NCI-H187 treated with DMSO at 0.1 percent for 48 hours (cell line): ENCODE results near the gene ZBTB16.
"Not testable (repeated sequence)": the region's sequence is repeated elsewhere in the genome, so short reads cannot be mapped to it uniquely, and the experiment has no call there.

Source experiments
- DNase-seq: peaks from one replicate; lab custom pipeline; 2025; lab: John Stamatoyannopoulos, UW

ZBTB16 gene

GRCh38 chr11:114044042-114044871 is 15.3 kb upstream of the ZBTB16 start:
- DNase-seq: no peak

- DNase-seq: no peak
Observed at GRCh38 chr11:114047327-114047726, 12.2 kb upstream of the ZBTB16 start.

GRCh38 chr11:114049050-114049449 is 10.5 kb upstream of the ZBTB16 start:
- no peak for DNase-seq

- not testable (repeated sequence) for DNase-seq
Observed at GRCh38 chr11:114049766-114050165, 9.7 kb upstream of the ZBTB16 start.

DNA sequence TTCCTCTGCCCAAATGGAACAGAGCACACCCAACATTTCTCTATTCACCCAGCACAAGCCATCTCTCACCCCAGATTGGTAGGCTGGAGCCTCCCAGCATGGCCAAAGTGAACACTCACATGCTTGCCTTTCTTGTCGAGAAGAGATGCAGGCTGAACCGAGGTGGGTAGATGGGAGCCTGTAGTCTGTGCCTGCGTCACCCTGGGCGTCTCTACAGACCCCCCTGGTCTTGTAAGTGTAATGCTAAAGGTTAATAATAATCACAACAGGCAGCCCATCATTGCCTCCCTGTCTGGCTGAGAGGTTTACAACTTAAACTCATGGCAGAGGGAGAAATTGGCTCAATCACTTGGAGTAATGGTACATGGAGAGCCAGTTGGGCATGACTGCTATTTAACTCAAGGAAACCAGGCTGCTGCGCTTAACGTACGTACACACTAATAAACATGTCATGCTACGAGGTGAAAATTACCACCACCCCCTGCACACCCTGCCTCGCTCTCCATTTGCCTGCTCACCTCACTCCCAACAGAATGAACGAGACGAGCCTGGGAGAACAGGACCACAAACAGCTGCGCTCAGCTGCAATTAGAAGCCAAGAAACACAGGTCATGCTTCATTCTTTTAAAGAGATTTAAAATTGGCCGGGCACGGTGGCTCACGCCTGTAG is 9.1 kb upstream of the ZBTB16 start:
- no peak for DNase-seq

DNA sequence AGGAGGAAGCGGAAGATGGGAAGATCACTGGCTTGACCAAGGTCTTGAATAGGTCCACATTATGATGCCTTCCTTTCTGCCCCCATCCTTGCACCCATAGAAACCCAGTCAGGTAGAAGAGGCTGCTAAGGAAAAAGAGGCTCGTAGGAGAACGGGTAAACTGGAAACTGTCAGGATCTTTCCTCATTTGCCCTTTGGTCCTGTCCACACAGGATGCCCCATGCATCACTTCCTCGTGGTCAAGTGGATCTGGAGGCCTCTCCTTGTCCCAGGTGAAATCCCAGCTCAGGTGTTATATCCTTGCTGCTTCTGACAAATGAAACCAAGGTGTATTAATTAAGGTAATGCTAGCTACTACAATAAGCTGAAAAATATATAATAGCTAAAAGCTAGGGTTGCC is 8.0 kb upstream of the ZBTB16 start:
- no peak for DNase-seq

DNA sequence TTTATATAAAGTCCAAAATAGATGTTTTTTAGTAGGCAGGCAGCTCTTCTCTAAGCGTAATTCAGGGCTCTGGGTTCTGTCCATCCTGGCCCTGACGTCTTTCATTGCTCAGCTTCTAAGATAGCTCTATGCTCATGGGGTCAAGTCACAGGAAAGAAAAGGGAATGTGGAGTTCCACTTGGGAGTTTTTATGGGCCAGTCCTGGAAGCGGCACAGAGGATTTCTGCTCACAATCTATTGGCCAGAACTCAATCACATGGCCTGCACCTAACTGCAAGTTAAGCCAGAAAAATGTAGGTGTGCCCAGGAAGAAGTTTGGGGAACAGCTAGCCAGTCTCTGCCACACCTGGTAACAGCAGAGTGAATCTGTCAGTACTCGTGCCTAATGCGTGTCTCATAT is 7.4 kb upstream of the ZBTB16 start:
- no peak for DNase-seq

GRCh38 chr11:114053406-114053805 is 6.1 kb upstream of the ZBTB16 start:
- DNase-seq: no peak

- no peak for DNase-seq
Observed at GRCh38 chr11:114054806-114055205, 4.7 kb upstream of the ZBTB16 start.

DNA sequence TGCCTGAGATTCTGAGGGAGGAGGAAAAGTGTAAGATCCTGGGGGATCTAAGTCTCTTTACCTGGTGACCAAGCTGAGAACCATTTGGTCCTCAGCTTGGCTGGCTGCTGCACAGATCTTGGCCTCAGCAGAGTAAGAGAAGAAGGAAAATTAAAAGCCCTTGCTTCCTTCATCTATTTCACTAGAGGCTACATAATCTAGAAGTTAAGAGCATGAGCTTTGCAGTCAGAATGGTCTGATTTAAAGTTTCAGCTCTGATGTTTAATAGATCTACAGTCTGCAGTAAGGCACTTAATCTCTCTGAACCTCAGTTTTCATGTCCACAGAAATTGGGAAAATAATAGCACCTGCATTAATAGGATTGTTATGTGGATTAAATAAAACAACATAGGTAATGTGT is 3.1 kb upstream of the ZBTB16 start:
- DNase-seq: no peak

- no peak for DNase-seq
Observed at GRCh38 chr11:114057147-114057546, 2.4 kb upstream of the ZBTB16 start.

DNA sequence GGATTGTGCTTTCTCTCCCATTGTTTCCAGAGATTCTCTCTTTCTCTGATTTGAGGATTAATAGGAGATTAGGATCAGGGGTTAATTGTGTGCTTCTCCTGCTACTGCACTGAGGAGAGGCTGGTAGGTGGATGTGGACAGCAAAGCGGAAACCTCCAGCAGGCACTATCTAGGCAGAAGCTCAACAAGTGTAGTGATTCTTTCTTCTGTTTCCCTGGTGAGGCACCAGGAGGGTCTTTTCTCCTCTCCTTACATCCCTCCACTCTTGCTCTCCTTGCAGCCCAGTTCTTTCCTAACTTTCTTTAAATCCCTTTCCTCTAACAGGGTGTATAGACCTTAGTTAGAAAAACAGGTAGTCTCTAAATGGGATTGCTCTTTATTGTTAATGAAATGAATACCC is 1.9 kb upstream of the ZBTB16 start:
- DNase-seq: no peak

DNA sequence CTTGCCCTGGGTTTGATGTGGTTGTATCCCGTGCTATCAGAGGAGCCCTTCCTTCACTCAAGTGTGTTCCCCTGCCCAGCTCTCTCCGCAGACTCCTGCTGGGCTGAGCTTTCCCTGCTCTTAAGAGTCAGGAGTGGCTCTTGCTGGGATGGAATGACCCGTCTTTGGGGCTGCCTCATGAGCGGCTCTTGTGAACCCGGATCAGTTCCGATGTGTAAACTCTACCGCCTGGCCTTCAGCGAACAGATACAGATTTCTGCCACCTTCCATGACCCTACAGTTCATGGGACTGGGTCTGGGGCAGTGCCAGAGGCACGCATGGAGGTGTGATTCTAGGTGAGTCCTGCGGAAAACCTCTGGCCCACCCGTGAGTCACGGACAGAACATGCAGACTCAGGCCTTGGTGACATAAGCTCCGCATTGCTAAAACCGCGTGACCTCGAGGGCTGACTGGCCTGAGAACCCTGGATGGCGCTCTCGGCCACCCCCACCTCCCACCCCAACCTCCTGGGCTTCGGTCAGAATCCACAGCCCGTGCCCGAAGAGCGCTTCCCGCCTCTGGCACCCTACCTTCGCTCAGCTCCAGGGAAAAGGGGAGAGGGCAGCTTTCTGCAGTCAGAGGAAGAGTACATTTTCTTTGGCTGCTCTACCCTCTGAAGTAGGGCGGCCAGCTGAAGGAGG is 1.3 kb upstream of the ZBTB16 start:
- no peak for DNase-seq

DNA sequence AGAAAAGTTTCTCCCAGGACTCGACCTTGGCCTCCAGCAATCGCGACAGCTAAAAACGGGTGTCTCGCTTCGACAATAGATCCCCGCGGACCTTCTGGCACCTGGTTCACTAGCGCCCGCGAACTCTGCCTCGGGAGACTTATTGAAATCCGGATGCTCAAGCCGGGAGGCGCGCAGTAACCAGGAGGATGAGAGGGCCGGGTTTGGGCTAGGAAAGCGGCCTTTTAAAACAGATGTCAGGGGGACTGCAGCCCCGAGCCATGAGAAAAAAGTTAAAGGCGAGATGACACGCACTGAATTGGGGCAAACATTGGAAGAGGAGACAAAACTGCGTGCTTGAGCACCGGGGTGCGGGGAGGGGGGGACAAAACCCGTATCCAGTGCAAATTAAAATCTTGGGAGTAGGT is 637 bp upstream of the ZBTB16 start:
- DNase-seq: no peak

- no peak for DNase-seq
Observed at GRCh38 chr11:114059984-114060391, 477 bp downstream of the ZBTB16 start.

DNA sequence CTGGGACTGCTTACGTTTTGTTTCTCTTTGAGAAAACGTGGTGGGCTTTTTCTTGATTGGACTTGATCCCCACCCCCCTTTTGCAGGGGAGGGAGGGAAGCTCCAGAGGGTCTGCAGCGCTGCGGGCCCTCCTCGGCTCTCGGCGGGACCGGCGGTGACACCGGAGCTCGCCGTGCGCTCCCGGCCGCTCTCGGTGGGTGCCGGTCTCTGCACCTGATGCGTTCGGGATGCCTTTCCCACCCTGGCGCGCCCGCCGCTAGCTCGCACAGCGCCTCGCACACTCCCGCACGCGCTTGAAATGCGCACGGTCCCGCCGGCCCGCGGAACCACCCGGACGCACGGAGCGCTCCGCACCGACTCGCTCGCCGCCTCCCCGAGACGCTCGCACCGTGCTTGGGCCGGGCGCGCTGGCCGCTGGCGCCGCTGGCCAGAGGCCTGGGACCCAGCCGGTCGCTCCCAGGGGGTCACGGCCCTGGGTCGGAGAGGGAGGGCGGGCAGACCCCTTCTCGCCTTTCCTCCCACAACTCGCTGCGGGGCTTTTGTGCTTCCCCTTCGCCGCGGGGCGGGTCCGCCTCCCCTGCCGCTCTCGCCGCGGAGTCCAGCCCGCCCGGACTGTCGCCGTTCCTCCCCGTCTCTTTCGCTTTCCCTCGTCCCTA is 1.0 kb downstream of the ZBTB16 start:
- no peak for DNase-seq

- DNase-seq: no peak
Observed at GRCh38 chr11:114061048-114061680, 1.7 kb downstream of the ZBTB16 start.

DNA sequence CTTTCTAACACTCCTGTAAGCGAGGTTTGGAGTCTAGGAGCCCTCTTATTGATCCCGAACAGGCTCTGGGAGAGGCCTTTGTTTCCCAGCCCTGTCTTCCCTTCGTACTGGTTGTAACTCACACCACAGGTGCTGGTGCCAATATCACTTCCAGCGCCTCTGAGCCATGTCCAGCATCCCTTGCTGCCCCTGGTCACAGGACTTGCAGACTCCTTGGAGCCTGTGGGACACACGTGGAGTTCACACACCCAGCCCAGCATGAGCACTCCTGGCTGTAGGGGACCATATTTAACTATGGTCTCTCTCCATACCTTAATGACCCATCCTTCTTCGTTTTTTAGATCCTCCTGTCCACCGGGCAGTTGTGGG is 2.2 kb downstream of the ZBTB16 start:
- no peak for DNase-seq

- DNase-seq: no peak
Observed at GRCh38 chr11:114062272-114062671, 2.8 kb downstream of the ZBTB16 start.

- no peak for DNase-seq
Observed at GRCh38 chr11:114063149-114063828, 3.8 kb downstream of the ZBTB16 start.

DNA sequence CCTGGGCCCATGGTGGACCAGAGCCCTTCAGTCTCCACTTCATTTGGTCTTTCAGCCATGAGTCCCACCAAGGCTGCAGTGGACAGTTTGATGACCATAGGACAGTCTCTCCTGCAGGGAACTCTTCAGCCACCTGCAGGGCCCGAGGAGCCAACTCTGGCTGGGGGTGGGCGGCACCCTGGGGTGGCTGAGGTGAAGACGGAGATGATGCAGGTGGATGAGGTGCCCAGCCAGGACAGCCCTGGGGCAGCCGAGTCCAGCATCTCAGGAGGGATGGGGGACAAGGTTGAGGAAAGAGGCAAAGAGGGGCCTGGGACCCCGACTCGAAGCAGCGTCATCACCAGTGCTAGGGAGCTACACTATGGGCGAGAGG is 4.3 kb downstream of the ZBTB16 start:
- DNase-seq: no peak

- no peak for DNase-seq
Observed at GRCh38 chr11:114064216-114064615, 4.7 kb downstream of the ZBTB16 start.
